ENCODE data around the gene MMUT. TPM values are rescaled to one million over a fixed set of nuclear protein-coding genes. Genes with fewer than 3 reads are reported as not detected.

MMUT gene
- total RNA-seq = 22.3 and 25.6 TPM in 2 replicates

DNA sequence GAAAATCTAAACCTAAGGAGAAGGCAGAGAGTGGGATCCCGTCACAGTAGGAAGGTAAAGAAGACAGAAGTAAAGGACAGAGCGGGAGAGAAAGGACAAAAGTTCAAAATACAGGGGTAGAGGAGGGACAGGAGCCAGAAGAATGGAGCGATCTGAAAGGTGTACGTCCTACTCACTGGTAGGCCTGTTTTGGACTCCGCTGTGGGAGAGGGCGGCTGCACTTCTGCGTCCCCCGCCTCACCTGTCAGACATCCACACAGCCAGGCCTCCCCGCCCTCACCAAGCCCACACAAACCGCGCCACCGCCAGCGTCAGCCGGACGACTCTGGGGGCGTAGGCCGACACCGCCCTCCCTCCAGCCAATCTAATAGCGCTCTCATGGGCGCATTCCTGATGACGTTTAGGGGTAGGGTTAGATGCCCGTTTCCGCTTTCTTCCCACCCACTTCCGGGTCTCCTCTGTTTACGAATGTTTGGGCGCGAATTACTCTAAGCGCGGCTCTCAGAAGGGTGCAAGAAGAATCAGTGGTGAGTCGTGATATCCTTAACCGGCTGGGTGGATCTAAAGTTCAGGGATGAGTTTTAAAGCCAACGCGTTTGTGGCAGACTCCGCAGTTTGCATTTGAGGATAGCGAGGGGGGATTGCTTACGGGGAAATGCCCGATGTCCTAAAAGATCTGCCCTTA, at the start of gene MMUT, which contains the start of gene CENPQ:
MMUT (minus strand) TSS at position 327 of the 685 bp plus-strand sequence. CDS start 3,787 bp downstream, outside the sequence.
CENPQ (plus strand) TSS at position 444 of the 685 bp plus-strand sequence. CDS start 6,807 bp downstream, outside the sequence.

DNA sequence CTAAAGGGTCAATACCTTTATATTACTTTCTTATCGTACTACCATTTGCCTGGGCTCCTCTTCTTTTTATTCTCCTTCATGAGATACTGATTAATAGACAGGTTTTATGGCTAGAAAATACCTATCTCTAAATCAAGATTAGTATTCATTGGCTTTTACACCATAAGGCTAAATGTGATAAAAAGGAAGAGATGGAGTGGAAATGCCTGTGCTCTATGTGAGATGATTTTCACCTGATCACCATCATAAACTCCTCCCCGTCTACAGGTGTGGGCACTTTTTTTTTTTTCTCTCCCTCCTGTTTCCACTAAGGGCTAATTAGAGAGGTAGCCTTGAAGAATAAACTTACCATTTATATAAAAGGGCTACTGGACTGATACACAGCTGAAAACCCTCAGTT, 36.6 kb upstream of the MMUT start, which contains the start of gene GLYATL3:
GLYATL3 (plus strand) TSS at position 301 of the 400 bp plus-strand sequence. CDS start 12,068 bp downstream, outside the sequence.

Other genes with a start within 250 kb of the MMUT start
- gene CENPQ, start 117 bp upstream of the MMUT start, total RNA-seq = 6.0 and 8.5 TPM in 2 replicates
- not detected in 2 replicates for gene GLYATL3, start 36.7 kb upstream of the MMUT start, total RNA-seq
- 0.25 and 0.53 TPM in 2 replicates for gene C6orf141, start 87.4 kb upstream of the MMUT start, total RNA-seq
- 0.06 TPM in 1 of 2 replicates, not detected in the other for gene RHAG, start 173.6 kb upstream of the MMUT start, total RNA-seq